ENCODE data around the gene CEPT1. TPM values are rescaled to one million over a fixed set of nuclear protein-coding genes. Genes with fewer than 3 reads are reported as not detected.

Gene CEPT1
- total RNA-seq, 1 donor from 2014 or later: 26.9 TPM

DNA sequence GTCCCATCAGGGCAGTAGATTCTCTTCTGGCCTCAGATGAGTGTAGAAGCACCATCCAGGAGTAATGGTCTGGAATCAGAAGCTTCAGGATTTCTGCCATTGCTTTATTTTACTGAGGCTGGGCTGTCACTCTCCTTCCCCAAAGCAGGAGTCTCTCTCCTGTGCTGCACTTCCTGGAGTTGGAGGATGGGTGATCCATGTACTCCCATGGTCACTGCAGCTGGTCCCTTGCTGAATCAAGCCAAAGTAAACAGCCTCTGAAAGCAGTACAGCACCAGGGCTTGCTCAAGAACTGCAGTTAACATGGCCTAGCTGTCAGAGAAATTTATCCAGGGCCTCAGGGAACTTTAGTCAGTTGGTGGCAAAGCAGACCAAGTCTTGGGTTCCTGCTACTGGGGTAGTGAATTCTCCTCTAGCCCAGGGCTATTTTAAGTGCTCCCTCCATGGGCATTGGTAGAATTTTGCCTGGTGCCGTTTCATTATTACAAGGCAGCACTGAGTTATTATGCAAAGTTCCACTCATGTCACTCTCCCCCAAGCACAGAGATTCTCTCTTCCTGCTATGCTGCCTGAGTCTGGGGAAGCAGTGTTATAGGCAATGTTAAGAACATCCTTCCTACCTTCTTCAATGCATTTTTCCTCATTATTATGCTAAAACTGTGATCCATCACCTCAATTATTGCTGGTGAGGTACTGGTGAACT is 29.7 kb upstream of the CEPT1 start:
- TF ChIP-seq, protein P1, sequence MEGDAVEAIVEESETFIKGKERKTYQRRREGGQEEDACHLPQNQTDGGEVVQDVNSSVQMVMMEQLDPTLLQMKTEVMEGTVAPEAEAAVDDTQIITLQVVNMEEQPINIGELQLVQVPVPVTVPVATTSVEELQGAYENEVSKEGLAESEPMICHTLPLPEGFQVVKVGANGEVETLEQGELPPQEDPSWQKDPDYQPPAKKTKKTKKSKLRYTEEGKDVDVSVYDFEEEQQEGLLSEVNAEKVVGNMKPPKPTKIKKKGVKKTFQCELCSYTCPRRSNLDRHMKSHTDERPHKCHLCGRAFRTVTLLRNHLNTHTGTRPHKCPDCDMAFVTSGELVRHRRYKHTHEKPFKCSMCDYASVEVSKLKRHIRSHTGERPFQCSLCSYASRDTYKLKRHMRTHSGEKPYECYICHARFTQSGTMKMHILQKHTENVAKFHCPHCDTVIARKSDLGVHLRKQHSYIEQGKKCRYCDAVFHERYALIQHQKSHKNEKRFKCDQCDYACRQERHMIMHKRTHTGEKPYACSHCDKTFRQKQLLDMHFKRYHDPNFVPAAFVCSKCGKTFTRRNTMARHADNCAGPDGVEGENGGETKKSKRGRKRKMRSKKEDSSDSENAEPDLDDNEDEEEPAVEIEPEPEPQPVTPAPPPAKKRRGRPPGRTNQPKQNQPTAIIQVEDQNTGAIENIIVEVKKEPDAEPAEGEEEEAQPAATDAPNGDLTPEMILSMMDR (IDR thresholded peaks at IDR 0.05; ENCODE audit: insufficient read depth, low read depth, low read length): no peak
- no peak for TF ChIP-seq EZH2 (IDR thresholded peaks at IDR 0.05; ENCODE audit: insufficient read depth, low read length)
- Mint-ChIP-seq H3K36me3 (ENCODE audit: low read depth, unreplicated experiment) (peaks cover 11% of the 10 kb centered on the region), H3K4me1 (ENCODE audit: low read depth, unreplicated experiment) (no peaks in the 10 kb centered on the region), H3K9me3 (ENCODE audit: unreplicated experiment) (peaks cover 5% of the 10 kb centered on the region), H3K27ac (ENCODE audit: unreplicated experiment) (no peak overlapping the region), H3K4me3 (ENCODE audit: unreplicated experiment) (no peak overlapping the region), H3K27me3 (ENCODE audit: low read depth, unreplicated experiment) (no peaks in the 10 kb centered on the region)
- no peaks in the 10 kb centered on the region for H4K20me1 ChIP-seq (ENCODE audit: insufficient read depth, low read length)
- H2AFZ ChIP-seq (ENCODE audit: low read depth, low read length): no peak overlapping the region
- DNase-seq (ENCODE audit: low read depth) (no peak), FAIRE-seq (no peak)
- no peaks in the 10 kb centered on the region for H3K9me3 ChIP-seq (ENCODE audit: insufficient read depth, low read depth, low read length)
- H3K4me2 ChIP-seq (ENCODE audit: low read length): no peak overlapping the region
- H3K36me3 ChIP-seq (ENCODE audit: insufficient read depth, low read length): no peaks in the 10 kb centered on the region
- H3K27me3 ChIP-seq (ENCODE audit: insufficient read depth, low read length): no peaks in the 10 kb centered on the region
- H3K27ac ChIP-seq (ENCODE audit: low read depth, low read length): no peak overlapping the region
- H3K4me3 ChIP-seq (ENCODE audit: insufficient read depth, low read depth, low read length): no peak overlapping the region
- no peaks in the 10 kb centered on the region for H3K4me1 ChIP-seq (ENCODE audit: insufficient read depth, low read length)
- H3K79me2 ChIP-seq (ENCODE audit: insufficient read depth, low read length): no peaks in the 10 kb centered on the region
- no peak overlapping the region for H3K9ac ChIP-seq (ENCODE audit: low read length)

GRCh38 chr1:111116496-111116895 is 23.5 kb upstream of the CEPT1 start:
- no peaks in the 10 kb centered on the region for H3K79me2 ChIP-seq (ENCODE audit: insufficient read depth, low read length)

More at GRCh38 chr1:111116496-111116895, 23.5 kb upstream of the CEPT1 start:
- peaks cover 9% of the 10 kb centered on the region for H3K36me3 ChIP-seq (ENCODE audit: insufficient read depth, low read length)
- H4K20me1 ChIP-seq (ENCODE audit: insufficient read depth, low read length): no peaks in the 10 kb centered on the region
- Mint-ChIP-seq H3K9me3 (ENCODE audit: unreplicated experiment) (no peaks in the 10 kb centered on the region), H3K27ac (ENCODE audit: unreplicated experiment) (no peak overlapping the region), H3K4me3 (ENCODE audit: unreplicated experiment) (no peak overlapping the region), H3K4me1 (ENCODE audit: low read depth, unreplicated experiment) (peaks cover 5% of the 10 kb centered on the region), H3K36me3 (ENCODE audit: low read depth, unreplicated experiment) (peaks cover 10% of the 10 kb centered on the region), H3K27me3 (ENCODE audit: low read depth, unreplicated experiment) (no peaks in the 10 kb centered on the region)
- no peak for TF ChIP-seq EZH2 (IDR thresholded peaks at IDR 0.05; ENCODE audit: insufficient read depth, low read length)
- TF ChIP-seq, protein P1 (IDR thresholded peaks at IDR 0.05; ENCODE audit: insufficient read depth, low read depth, low read length): no peak
- H3K9me3 ChIP-seq (ENCODE audit: insufficient read depth, low read depth, low read length): no peaks in the 10 kb centered on the region
- FAIRE-seq: no peak
- no peak overlapping the region for H3K4me2 ChIP-seq (ENCODE audit: low read length)
- H3K27ac ChIP-seq (ENCODE audit: low read depth, low read length): no peak overlapping the region
- H3K4me1 ChIP-seq (ENCODE audit: insufficient read depth, low read length): no peaks in the 10 kb centered on the region
- H3K9ac ChIP-seq (ENCODE audit: low read length): no peak overlapping the region
- H3K27me3 ChIP-seq (ENCODE audit: insufficient read depth, low read length): no peaks in the 10 kb centered on the region
- DNase-seq (ENCODE audit: low read depth): no peak
- H3K4me3 ChIP-seq (ENCODE audit: insufficient read depth, low read depth, low read length): no peak overlapping the region
- H2AFZ ChIP-seq (ENCODE audit: low read depth, low read length): no peak overlapping the region

All from astrocyte (in vitro differentiated cells and primary cell).